Peyer's patch (tissue), 4 donors: ENCODE results near the gene SPI1.

Experiments
- CTCF ChIP-seq, 6 experiments: fragments of 450-650 bp in 4 of 6; fragments of 200-600 bp in 2 of 6; sonication (generic) in 1 of 6; IDR thresholded peaks; one replicate each; pipeline ENCODE4 v1.5.1; 2017 to 2019; ENCODE audit warnings: antibody characterized with exemption in 6 of 6, mild to moderate bottlenecking in 3 of 6, moderate library complexity in 1 of 6
- POLR2A ChIP-seq, 2 donors: fragments of 450-650 bp; IDR thresholded peaks; one replicate each; pipeline ENCODE4 v1.5.1; 2017; ENCODE audit warnings: antibody characterized with exemption in 2 of 2, mild to moderate bottlenecking in 2 of 2, moderate library complexity in 2 of 2

DNA sequence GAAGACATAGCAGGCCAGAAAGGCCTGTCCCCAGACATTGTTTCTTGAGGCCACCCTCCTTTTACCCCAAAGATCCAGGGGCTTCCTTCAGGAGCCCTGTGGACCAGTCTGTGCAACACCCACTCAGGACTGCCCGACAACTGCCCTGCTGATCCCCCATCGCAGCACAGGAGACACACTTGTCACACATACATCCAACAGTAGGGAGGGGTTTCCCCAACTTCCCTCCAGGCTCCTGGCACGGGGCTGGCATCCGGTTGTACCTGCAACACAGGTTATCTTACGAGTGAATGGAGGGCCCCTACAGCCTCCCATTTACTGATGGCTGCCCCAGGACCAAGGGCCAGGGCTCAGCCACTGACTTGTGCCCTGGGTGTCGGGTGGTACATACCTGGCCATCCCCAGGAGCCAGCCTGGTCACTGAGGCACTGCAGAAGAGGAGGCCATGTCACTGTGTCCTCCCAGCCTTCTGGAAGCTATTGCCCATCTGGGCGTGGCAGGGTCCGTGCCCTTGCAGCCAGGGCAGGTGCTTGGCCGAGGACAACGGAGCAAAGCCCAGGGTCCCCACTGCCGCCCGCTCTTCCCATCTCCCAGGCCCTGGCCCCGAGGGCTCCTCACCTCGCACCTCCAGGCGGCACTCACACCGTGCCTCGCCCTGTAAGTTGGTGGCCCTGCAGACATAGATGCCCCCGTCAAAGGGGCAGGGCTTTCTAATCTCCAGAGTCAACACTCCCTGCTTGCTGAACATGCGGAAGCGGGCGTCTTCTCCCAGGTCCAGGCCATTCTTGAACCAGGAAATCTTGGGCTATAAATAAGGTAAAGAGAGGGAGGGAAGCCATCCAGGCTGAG is 46.7 kb downstream of the SPI1 start:
- no peak for TF ChIP-seq POLR2A (IDR thresholded peaks at IDR 0.05)
- no peak for TF ChIP-seq CTCF (IDR thresholded peaks at IDR 0.05)
